Measurements from ENCODE around the gene CDH23. TPM values are rescaled to one million over a fixed set of nuclear protein-coding genes. Genes with fewer than 3 reads are reported as not detected.
A peak's percentile ranks its signal among the peaks of the same experiment; 100 is the strongest.

Gene CDH23
- total and polyA plus RNA-seq, 2 donors from 2014 or later: 1.1 to 6.4 TPM

DNA sequence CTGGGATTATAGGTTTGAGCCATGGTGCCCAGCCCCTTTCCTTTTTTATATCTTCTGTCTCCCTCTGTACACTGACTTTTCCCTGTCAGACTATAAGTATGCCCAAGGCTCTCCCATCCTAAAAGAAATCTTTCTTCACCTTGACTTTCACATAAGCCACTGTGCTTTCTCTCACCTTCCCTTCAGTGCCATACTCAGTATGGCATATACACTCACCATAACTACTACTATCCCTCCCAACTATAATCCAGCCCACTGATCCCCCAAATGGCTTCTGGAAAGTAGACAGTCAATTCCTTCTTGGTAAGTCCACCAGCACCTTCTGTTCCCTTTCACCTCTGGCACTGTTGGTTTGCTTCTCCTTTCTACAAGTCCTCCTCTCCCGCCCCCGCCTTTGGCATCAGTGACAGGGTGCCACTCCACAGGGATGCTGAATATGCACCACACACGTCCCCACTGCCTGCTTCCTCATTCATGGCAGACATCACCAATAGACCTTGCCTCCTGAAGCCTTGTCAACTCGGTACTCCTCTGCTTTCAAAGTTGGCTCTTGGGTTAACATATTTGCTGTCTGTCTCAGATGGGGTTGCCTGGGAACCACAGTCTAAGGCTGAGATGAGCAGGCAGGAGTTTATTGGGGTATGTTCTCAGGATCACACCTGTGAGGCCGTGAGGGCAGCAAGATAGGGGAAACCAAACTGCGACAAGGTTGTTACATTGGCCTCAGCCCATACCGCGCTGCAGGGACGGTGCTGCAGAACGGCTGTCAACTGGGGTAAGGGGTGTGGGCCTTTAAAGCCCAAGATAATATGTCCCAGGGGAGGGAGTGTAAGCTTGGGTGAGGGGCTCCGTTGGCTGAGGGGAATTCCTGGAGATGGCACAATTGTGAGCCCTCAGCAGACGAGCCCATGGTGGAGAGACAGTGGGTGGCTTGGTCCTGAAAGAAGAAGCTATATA is 461.5 kb downstream of the CDH23 start:
- TF ChIP-seq, protein P1, sequence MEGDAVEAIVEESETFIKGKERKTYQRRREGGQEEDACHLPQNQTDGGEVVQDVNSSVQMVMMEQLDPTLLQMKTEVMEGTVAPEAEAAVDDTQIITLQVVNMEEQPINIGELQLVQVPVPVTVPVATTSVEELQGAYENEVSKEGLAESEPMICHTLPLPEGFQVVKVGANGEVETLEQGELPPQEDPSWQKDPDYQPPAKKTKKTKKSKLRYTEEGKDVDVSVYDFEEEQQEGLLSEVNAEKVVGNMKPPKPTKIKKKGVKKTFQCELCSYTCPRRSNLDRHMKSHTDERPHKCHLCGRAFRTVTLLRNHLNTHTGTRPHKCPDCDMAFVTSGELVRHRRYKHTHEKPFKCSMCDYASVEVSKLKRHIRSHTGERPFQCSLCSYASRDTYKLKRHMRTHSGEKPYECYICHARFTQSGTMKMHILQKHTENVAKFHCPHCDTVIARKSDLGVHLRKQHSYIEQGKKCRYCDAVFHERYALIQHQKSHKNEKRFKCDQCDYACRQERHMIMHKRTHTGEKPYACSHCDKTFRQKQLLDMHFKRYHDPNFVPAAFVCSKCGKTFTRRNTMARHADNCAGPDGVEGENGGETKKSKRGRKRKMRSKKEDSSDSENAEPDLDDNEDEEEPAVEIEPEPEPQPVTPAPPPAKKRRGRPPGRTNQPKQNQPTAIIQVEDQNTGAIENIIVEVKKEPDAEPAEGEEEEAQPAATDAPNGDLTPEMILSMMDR (IDR thresholded peaks at IDR 0.05; ENCODE audit: borderline replicate concordance, extremely low read depth, insufficient read depth): no peak
- peaks cover 0 to 10% (median 7%) of the 10 kb centered on the region in 3 donors for H3K4me1 ChIP-seq (ENCODE audit: control insufficient read depth in 2 of 3, insufficient read depth in 2 of 3, low read depth in 1 of 3, low read length in 3 of 3)
- H3K36me3 ChIP-seq (ENCODE audit: control insufficient read depth in 2 of 3, insufficient read depth in 3 of 3, low read length in 3 of 3): no peaks in the 10 kb centered on the region
- FAIRE-seq (no peak), DNase-seq (no peak)
- no peaks in the 10 kb centered on the region for H3K27me3 ChIP-seq (ENCODE audit: control insufficient read depth, insufficient read depth, low read length)
- no peak overlapping the region for H3K4me3 ChIP-seq (ENCODE audit: low read length in 3 of 3)
- intact Hi-C loops (cut with DNase I): no loop called here
- H3K9ac ChIP-seq (ENCODE audit: low read length in 3 of 3): no peak overlapping the region
- H3K27ac ChIP-seq (ENCODE audit: low read depth in 2 of 2, low read length in 2 of 2): no peak overlapping the region
- H3K9me3 ChIP-seq (ENCODE audit: control insufficient read depth in 2 of 3, insufficient read depth in 1 of 3, low read length in 3 of 3): no peaks in the 10 kb centered on the region

DNA sequence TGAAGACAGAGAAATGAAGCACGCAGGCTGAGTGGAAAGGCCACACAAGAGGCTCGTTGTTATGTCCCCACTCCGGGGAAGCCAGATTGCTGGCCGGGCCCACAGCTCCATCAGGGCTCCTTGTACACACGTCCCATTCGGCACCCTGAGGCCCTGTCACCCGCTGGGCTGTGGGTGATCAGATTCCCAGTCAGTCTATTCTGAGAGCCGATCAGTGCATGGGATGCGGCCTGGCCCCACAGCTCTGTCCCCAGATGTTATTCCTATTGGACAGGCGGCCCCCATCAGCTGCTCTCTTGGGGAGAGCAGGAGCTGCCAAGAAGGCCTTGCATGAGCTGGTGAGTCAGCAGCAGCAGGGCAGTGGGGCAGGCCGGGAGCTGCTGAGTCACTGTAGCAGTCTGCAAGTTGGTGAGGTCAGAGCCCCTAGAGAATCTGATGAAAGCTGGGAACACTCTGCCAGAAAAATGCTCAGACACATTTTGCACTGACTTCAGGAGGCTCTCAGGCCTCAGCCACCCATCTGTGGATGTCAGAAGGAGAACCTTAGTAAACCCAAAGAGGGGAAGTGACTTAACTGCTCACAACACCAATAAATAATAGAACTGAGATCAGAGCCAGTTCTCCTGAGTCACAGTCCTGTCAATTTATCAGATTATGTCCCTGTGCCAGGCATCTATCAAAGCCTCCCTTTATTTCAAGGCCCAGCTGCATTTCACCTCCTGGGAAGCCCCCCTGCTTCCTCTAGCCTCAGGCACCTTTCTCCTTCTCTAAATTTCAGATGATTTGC is 463.7 kb downstream of the CDH23 start:
- intact Hi-C loops (cut with DNase I): no loop called here
- peaks cover 0 to 10% (median 7%) of the 10 kb centered on the region in 3 donors for H3K4me1 ChIP-seq (ENCODE audit: control insufficient read depth in 2 of 3, insufficient read depth in 2 of 3, low read depth in 1 of 3, low read length in 3 of 3)
- H3K9ac ChIP-seq (ENCODE audit: low read length in 3 of 3): peak overlapping the region in 2 of 3 donors; percentile 51 to 53
- no peaks in the 10 kb centered on the region for H3K27me3 ChIP-seq (ENCODE audit: control insufficient read depth, insufficient read depth, low read length)
- no peak overlapping the region for H3K4me3 ChIP-seq (ENCODE audit: low read length in 3 of 3)
- no peaks in the 10 kb centered on the region for H3K36me3 ChIP-seq (ENCODE audit: control insufficient read depth in 2 of 3, insufficient read depth in 3 of 3, low read length in 3 of 3)
- FAIRE-seq (no peak), DNase-seq (peak; percentile 72 to 98 (median 80))
- H3K9me3 ChIP-seq (ENCODE audit: control insufficient read depth in 2 of 3, insufficient read depth in 1 of 3, low read length in 3 of 3): no peaks in the 10 kb centered on the region
- H3K27ac ChIP-seq (ENCODE audit: low read depth in 2 of 2, low read length in 2 of 2): peak overlapping the region; percentile 83 to 93
- TF ChIP-seq, protein P1 (IDR thresholded peaks at IDR 0.05; ENCODE audit: borderline replicate concordance, extremely low read depth, insufficient read depth): no peak

DNA sequence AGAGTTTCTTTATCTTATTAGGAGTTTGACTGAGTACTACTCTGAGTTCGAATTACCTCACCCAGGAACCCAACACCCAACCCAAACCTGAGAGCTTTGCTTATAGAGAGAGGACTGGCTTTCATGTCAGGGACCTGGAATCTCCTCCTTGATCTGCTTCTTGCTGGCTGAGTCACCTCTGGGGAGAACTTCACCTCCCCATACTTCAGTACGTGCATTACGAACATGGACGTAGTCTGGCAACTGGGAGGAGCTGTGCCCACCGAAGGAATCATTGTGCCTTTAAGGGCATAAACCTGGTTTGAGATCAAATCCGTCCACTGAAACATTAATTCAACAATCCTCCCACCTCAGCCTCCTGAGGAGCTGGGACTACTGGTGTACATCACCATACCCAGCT is 466.5 kb downstream of the CDH23 start:
- FAIRE-seq (no peak), DNase-seq (no peak)
- no peaks in the 10 kb centered on the region for H3K27me3 ChIP-seq (ENCODE audit: control insufficient read depth, insufficient read depth, low read length)
- peaks cover 0 to 12% (median 7%) of the 10 kb centered on the region in 3 donors for H3K4me1 ChIP-seq (ENCODE audit: control insufficient read depth in 2 of 3, insufficient read depth in 2 of 3, low read depth in 1 of 3, low read length in 3 of 3)
- H3K4me3 ChIP-seq (ENCODE audit: low read length in 3 of 3): no peak overlapping the region
- H3K36me3 ChIP-seq (ENCODE audit: control insufficient read depth in 2 of 3, insufficient read depth in 3 of 3, low read length in 3 of 3): no peaks in the 10 kb centered on the region
- H3K27ac ChIP-seq (ENCODE audit: low read depth in 2 of 2, low read length in 2 of 2): no peak overlapping the region
- TF ChIP-seq, protein P1 (IDR thresholded peaks at IDR 0.05; ENCODE audit: borderline replicate concordance, extremely low read depth, insufficient read depth): no peak
- no peak overlapping the region for H3K9ac ChIP-seq (ENCODE audit: low read length in 3 of 3)
- intact Hi-C loops (cut with DNase I): no loop called here
- no peaks in the 10 kb centered on the region for H3K9me3 ChIP-seq (ENCODE audit: control insufficient read depth in 2 of 3, insufficient read depth in 1 of 3, low read length in 3 of 3)

Measured in kidney (tissue), 14 donors.